Epithelial cell of prostate (primary cell): ENCODE results near the gene SRGAP2C.
"Not testable (repeated sequence)": the region's sequence is repeated elsewhere in the genome, so short reads cannot be mapped to it uniquely, and the experiment has no call there.

Source experiments
- DNase-seq: peaks from one replicate; pipeline ENCODE4 v3.0.0-alpha.2; 2011; ENCODE audit warnings: low read depth, low spot score
- H3K27ac ChIP-seq: fragments of 450-650 bp; 2 replicates; pipeline ENCODE4 v1.5.1; 2017; ENCODE audit warnings: mild to moderate bottlenecking

Gene SRGAP2C

DNA sequence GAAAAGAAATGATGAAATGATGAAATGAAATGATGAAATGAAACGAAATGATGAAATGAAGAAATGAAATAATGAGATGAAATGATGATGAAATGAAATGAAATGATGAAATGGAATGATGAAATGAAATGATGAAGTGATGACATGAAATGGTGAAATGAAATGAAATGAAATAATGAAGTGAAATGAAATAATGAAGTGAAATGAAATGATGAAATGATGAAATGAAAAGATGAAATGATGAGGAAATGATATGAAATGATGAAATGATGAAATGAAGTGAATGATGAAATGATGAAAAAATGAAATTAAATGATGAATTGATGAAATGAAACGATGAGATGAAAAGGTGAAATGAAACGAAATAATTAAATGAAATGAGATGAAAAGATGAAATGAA, 215.3 kb downstream of the SRGAP2C start:
- DNase-seq, H3K27ac ChIP-seq: not testable (repeated sequence)

DNA sequence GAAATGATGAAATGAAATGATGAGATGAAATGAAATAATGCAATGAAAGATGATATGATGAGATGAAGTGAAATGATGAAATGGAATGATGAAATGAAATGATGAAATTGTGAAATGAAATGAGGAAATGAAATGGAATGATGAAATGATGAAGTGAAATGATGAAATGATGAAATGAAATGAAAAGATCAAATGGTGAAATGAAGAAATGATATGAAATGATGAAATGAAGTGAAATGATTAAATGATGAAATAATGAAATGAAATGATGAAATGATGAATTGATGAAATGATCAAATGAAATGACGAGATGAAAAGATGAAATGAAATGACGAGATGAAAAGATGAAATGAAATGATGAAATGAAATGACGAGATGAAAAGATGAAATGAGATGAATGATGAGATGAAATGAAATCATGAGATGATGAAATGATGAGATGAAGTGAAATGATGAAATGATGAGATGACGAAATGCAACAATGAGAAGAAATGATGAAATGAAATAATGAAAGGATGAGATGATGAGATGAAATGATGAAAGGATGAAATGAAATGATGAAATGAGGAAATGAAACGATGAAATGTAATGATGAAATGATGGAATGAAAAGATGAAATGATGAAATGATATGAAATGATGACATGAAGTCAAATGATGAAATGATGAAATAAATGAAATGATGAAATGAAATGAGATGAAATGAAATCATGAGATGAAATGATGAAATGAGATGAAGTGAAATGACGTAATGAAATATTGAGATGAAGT, 216.0 kb downstream of the SRGAP2C start:
- DNase-seq, result not testable (repeated sequence)
- H3K27ac ChIP-seq, result peak overlapping the region; percentile 71

DNA sequence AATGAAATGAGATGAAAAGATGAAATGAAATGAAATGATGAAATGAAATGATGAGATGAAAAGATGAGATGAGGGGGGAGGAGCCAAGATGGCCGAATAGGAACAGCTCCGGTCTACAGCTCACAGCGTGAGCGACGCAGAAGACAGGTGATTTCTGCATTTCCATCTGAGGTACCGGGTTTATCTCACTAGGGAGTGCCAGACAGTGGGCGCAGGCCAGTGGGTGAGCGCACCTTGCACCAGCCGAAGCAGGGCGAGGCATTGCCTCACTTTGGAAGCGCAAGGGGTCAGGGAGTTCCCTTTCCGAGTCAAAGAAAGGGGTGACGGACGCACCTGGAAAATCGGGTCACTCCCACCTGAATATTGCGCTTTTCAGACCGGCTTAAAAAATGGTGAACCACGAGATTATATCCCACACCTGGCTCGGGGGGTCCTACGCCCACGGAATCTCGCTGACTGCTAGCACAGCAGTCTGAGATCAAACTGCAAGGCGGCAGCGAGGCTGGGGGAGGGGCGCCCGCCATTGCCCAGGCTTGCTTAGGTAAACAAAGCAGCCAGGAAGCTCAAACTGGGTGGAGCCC, 216.7 kb downstream of the SRGAP2C start:
- H3K27ac ChIP-seq, result peak overlapping the region; percentile 71
- DNase-seq, result not testable (repeated sequence)

- H3K27ac ChIP-seq, DNase-seq: not testable (repeated sequence)
Observed at GRCh38 chr1:121403254-121403653, 218.5 kb downstream of the SRGAP2C start.

GRCh38 chr1:121408354-121408753, 223.6 kb downstream of the SRGAP2C start:
- no peak overlapping the region for H3K27ac ChIP-seq
- no peak for DNase-seq

GRCh38 chr1:121413821-121414220, 229.0 kb downstream of the SRGAP2C start:
- no peak for DNase-seq
- no peak overlapping the region for H3K27ac ChIP-seq

GRCh38 chr1:121414905-121415304, 230.1 kb downstream of the SRGAP2C start:
- no peak for DNase-seq
- H3K27ac ChIP-seq, result peak overlapping the region; percentile 50

GRCh38 chr1:121417325-121417923, 232.6 kb downstream of the SRGAP2C start:
- peak; percentile 26 for DNase-seq
- peak overlapping the region; percentile 69 for H3K27ac ChIP-seq

GRCh38 chr1:121418369-121419049, 233.7 kb downstream of the SRGAP2C start:
- DNase-seq, result no peak
- peak overlapping the region; percentile 69 for H3K27ac ChIP-seq

- not testable (repeated sequence) for DNase-seq, H3K27ac ChIP-seq
Observed at GRCh38 chr1:121419050-121419615, 234.4 kb downstream of the SRGAP2C start.

DNA sequence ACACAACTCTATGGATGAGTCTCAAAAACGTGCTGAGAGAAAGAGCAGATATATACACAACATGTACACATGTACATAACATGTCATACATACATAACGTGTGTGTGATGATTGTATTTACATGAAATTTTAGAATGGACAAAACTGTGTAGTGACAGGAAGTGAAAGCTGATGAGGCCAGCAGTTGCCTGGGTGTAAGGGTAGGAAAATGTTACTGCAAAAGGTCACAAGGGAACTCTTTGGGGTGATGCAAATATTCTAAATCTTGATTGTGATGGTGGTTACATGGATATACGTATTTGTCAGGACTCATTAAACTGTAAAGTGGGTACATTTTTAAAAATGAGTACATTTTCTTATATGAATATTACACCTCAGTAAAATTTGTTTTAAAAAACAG, 236.7 kb downstream of the SRGAP2C start:
- not testable (repeated sequence) for DNase-seq, H3K27ac ChIP-seq

- DNase-seq, H3K27ac ChIP-seq: not testable (repeated sequence)
Observed at GRCh38 chr1:121423956-121424355, 239.2 kb downstream of the SRGAP2C start.

DNA sequence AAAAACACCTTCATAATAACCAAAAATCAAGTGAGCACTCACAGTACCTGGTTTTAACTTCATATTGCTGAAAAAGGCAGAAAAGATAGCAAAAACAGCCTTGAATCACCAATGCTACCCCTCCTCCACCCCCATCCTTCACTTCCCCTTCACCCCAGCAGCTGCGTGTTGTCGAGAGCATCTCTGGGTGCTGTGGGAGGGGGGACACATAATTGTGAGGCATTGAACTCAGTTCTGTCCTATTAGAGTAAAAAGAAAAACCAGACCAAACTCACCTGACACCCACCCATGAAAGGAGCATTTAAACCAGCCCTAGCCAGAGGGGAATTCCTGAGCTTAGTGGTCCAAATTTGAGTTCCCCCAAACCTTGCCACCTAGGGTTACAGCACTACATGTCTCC, 248.7 kb downstream of the SRGAP2C start:
- H3K27ac ChIP-seq, DNase-seq: not testable (repeated sequence)

DNA sequence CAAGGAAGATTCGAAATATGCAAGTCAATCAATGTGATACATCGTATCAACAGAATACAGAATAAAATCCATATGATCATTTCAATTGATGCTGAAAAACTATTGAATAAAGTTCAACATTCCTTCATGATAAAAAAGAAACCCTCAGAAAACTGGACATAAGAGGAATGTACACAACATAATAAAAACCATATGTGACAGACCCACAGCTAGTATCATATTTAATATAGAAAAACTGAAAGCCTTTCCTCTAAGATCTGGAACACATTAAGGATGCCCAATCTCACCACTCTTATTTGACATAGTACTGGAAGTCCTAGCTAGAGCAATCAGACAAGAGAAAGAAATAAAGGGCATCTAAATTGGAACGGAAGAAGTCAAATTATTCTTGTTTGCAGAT, 254.1 kb downstream of the SRGAP2C start:
- DNase-seq, H3K27ac ChIP-seq: not testable (repeated sequence)

DNA sequence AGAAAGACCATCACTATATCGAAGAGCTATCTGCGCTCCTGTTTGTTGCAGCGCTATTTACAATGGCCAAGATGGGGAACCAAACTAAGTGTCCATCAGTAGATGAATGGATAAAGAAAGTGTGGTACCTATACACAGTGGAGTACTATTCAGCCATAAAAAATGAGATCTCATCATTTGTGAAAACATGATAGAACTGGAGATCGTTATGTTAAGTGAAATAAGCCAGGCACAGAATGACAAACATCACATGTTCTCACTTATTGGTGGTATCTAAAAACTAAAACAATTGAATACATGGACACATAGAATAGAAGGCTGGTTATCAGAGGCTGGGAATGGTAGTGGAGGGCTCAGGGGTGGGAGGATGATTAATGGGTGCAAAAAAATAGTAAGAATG, 256.2 kb downstream of the SRGAP2C start:
- DNase-seq, result no peak
- H3K27ac ChIP-seq, result no peak overlapping the region
